Mucosa of rectum (tissue), 2 donors: ENCODE results near the gene MMP28.

Source experiments
- H3K27ac ChIP-seq, 2 donors: one replicate each; pipeline ENCODE4 v1.7.0; 2013; ENCODE audit warnings: inconsistent platforms in 2 of 2, low read depth in 2 of 2, low read length in 2 of 2
- H3K27me3 ChIP-seq, 2 donors: one replicate each; pipeline ENCODE4 v1.7.0; 2013; ENCODE audit warnings: low read length in 2 of 2; ENCODE audit not compliant: control insufficient read depth in 2 of 2, insufficient read depth in 2 of 2
- H3K36me3 ChIP-seq, 2 donors: one replicate each; pipeline ENCODE4 v1.7.0; 2013; ENCODE audit warnings: low read length in 2 of 2; ENCODE audit not compliant: control insufficient read depth in 2 of 2, insufficient read depth in 2 of 2
- H3K4me1 ChIP-seq, 2 donors: one replicate each; pipeline ENCODE4 v1.7.0; 2013; ENCODE audit warnings: low read length in 2 of 2, mild to moderate bottlenecking in 1 of 2; ENCODE audit not compliant: control insufficient read depth in 2 of 2, insufficient read depth in 2 of 2
- H3K4me3 ChIP-seq, 2 donors: one replicate each; pipeline ENCODE4 v1.7.0; 2013; ENCODE audit warnings: low read length in 2 of 2
- H3K9ac ChIP-seq, 2 donors: one replicate each; pipeline ENCODE4 v1.7.0; 2013; ENCODE audit warnings: low read length in 2 of 2, low read depth in 1 of 2, mild to moderate bottlenecking in 1 of 2
- H3K9me3 ChIP-seq, 2 donors: one replicate each; pipeline ENCODE4 v1.7.0; 2013; ENCODE audit warnings: low read length in 2 of 2; ENCODE audit not compliant: control insufficient read depth in 2 of 2
- donor health status: healthy.
- donor health status: Normal muscosa, but diverticular disease.

Gene MMP28

GRCh38 chr17:35795007-35795870 is at the start of gene MMP28:
TSS of gene MMP28 (minus strand) at chr17:35795641. CDS start at chr17:35795377, 264 bp downstream.
- Histone ChIP-seq H3K27me3 (peaks cover 0 to 7% of the 10 kb centered on the region in 2 donors), H3K27ac (peak within 1 kb of the TSS; percentile 84 to 90), H3K4me1 (peaks cover 15 to 48% of the 10 kb centered on the region in 2 donors), H3K36me3 (no peaks in the 10 kb centered on the region), H3K9me3 (no peaks in the 10 kb centered on the region), H3K4me3 (peak within 1 kb of the TSS; percentile 79 to 83), H3K9ac (peak within 1 kb of the TSS; percentile 85 to 94)

GRCh38 chr17:35844547-35844946 is 49.1 kb upstream of the MMP28 start:
- Histone ChIP-seq H3K27ac (no peak overlapping the region), H3K4me3 (no peak overlapping the region), H3K9ac (no peak overlapping the region), H3K27me3 (no peaks in the 10 kb centered on the region), H3K36me3 (peaks cover 58 to 69% of the 10 kb centered on the region in 2 donors), H3K9me3 (no peaks in the 10 kb centered on the region), H3K4me1 (no peaks in the 10 kb centered on the region)

DNA sequence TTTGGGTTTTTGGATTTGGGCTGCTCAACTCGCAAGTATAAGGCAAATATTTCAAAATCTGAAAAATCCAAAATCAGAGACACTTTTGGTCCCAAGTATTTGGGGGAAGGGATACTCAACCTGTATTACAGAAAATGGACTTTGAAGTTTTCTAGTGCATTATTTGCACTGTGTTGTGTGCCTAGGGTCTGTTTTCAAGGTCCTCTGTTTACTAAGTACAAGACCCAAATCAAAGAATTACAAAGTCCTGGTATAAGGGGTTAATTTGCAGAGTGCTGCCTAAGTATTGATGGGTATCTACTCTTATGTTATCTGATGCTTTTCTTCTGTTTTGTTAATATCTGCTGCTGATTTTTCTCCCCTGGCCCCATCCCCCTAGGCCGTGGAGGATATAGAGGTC is 48.3 kb upstream of the MMP28 start:
- H3K4me3 ChIP-seq, result no peak overlapping the region
- no peaks in the 10 kb centered on the region for H3K9me3 ChIP-seq
- peaks cover 59 to 73% of the 10 kb centered on the region in 2 donors for H3K36me3 ChIP-seq
- H3K4me1 ChIP-seq, result no peaks in the 10 kb centered on the region
- H3K9ac ChIP-seq, result no peak overlapping the region
- H3K27ac ChIP-seq, result no peak overlapping the region
- H3K27me3 ChIP-seq, result no peaks in the 10 kb centered on the region

- Histone ChIP-seq H3K27me3 (no peaks in the 10 kb centered on the region), H3K9me3 (no peaks in the 10 kb centered on the region), H3K27ac (no peak overlapping the region), H3K4me3 (no peak overlapping the region), H3K9ac (no peak overlapping the region), H3K36me3 (peaks cover 57 to 75% of the 10 kb centered on the region in 2 donors), H3K4me1 (no peaks in the 10 kb centered on the region)
These were observed 46.8 kb upstream of the MMP28 start for GRCh38 chr17:35842239-35842638.

GRCh38 chr17:35841505-35841904 is 46.1 kb upstream of the MMP28 start:
- Histone ChIP-seq H3K9ac (no peak overlapping the region), H3K36me3 (peaks cover 63 to 73% of the 10 kb centered on the region in 2 donors), H3K9me3 (no peaks in the 10 kb centered on the region), H3K27me3 (no peaks in the 10 kb centered on the region), H3K27ac (no peak overlapping the region), H3K4me1 (no peaks in the 10 kb centered on the region), H3K4me3 (no peak overlapping the region)

DNA sequence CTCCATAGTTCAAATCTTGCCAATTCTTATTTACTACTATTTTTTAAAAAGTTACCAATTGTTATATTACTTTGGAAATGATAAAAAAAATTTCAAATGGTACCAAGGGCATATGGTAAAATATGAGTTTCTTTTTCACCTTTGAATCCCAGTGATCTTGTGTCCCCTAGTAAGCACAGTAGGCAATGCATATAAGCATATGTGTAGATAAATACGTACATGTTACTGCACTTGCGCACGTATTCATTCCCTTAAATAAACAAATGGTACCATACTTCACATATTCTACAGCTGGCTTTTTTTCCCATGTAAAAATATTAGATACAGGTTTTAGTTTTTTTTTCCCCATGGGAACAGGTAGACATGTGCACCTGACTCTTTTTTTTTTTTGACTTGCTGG is 45.7 kb upstream of the MMP28 start:
- Histone ChIP-seq H3K4me1 (no peaks in the 10 kb centered on the region), H3K27ac (no peak overlapping the region), H3K27me3 (no peaks in the 10 kb centered on the region), H3K9ac (no peak overlapping the region), H3K4me3 (no peak overlapping the region), H3K9me3 (no peaks in the 10 kb centered on the region), H3K36me3 (peaks cover 63 to 74% of the 10 kb centered on the region in 2 donors)

- Histone ChIP-seq H3K4me1 (no peaks in the 10 kb centered on the region), H3K36me3 (peaks cover 37 to 49% of the 10 kb centered on the region in 2 donors), H3K27me3 (no peaks in the 10 kb centered on the region), H3K27ac (no peak overlapping the region), H3K9ac (no peak overlapping the region), H3K4me3 (no peak overlapping the region), H3K9me3 (no peaks in the 10 kb centered on the region)
These were observed 29.8 kb upstream of the MMP28 start for GRCh38 chr17:35825206-35825605.

- Histone ChIP-seq H3K27me3 (no peaks in the 10 kb centered on the region), H3K36me3 (peaks cover 32 to 36% of the 10 kb centered on the region in 2 donors), H3K4me1 (peaks cover 0 to 2% of the 10 kb centered on the region in 2 donors), H3K4me3 (no peak overlapping the region), H3K27ac (no peak overlapping the region), H3K9me3 (no peaks in the 10 kb centered on the region), H3K9ac (no peak overlapping the region)
These were observed 25.9 kb upstream of the MMP28 start for GRCh38 chr17:35821308-35821707.

DNA sequence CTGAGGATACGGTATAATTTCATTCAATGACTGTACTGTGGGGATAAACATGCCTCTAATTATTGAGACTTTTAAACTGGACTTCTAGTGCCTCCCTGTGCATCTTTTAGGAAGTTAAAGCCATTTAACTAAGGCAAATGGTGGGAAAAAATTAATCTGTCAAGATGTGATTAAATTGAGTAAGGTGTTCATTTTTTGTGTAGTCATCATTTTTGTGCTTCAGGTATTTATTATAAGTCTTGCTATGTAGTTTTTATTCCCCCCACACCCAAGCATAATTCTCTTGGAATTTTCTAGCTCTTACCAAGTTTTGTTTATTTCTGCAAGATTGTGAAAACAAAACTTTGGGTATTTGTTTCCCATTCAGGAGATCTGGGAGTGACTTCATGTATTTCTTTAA is 24.0 kb upstream of the MMP28 start:
- H3K27ac ChIP-seq, result no peak overlapping the region
- no peaks in the 10 kb centered on the region for H3K27me3 ChIP-seq
- H3K9me3 ChIP-seq, result no peaks in the 10 kb centered on the region
- no peak overlapping the region for H3K9ac ChIP-seq
- H3K4me3 ChIP-seq, result no peak overlapping the region
- peaks cover 0 to 2% of the 10 kb centered on the region in 2 donors for H3K4me1 ChIP-seq
- peaks cover 26 to 29% of the 10 kb centered on the region in 2 donors for H3K36me3 ChIP-seq

DNA sequence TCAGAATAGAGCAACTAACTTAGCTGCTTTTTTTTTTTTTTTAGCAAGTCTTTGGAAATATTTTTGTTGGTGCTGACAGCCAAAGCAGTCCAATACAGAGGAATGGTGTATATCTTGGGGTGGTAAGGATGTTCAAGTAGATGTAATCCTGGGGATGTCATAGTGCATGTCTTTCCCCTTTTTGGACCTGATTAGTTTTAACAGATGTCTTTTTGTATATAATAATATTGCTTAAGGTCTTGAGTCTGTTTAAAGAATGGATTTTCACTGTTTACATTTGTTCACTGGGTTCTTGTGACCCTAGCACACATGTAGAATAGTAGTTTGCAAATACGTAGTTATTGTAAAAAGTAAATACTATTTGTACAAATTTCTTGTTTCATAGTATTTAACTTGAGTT is 21.8 kb upstream of the MMP28 start:
- Histone ChIP-seq H3K27ac (no peak overlapping the region), H3K36me3 (peaks cover 10 to 11% of the 10 kb centered on the region in 2 donors), H3K4me1 (peaks cover 0 to 2% of the 10 kb centered on the region in 2 donors), H3K27me3 (no peaks in the 10 kb centered on the region), H3K9me3 (no peaks in the 10 kb centered on the region), H3K9ac (no peak overlapping the region), H3K4me3 (no peak overlapping the region)
